Keratinocyte (primary cell): ENCODE results near the gene ATXN7. TPM values are rescaled to one million over a fixed set of nuclear protein-coding genes. Genes with fewer than 3 reads are reported as not detected.

Experiments used
- DNase-seq: peaks from one replicate; pipeline ENCODE4 v3.0.0-alpha.2; 2011; ENCODE audit warnings: low read depth, missing footprints, low spot score
- FAIRE-seq: peaks from 2 replicates; lab custom pipeline; 2011; peaks lifted over from hg19 to GRCh38; lab: Jason Lieb, UNC
- H2AFZ ChIP-seq: 2 replicates; pipeline ENCODE4 v1.6.0; 2012; ENCODE audit warnings: low read length, control low read depth, inconsistent platforms; ENCODE audit not compliant: control insufficient read depth
- H3K27ac ChIP-seq: 2 replicates; pipeline ENCODE4 v1.5.1; 2011; ENCODE audit warnings: low read length; ENCODE audit not compliant: control insufficient read depth, insufficient read depth
- H3K27me3 ChIP-seq: 3 replicates; pipeline ENCODE4 v1.6.0; 2011; ENCODE audit warnings: low read length; ENCODE audit not compliant: control insufficient read depth, insufficient read depth; ENCODE audit errors: extremely low read depth
- H3K36me3 ChIP-seq, 2 experiments: 2 replicates in 1 of 2; 3 replicates in 1 of 2; pipeline ENCODE4 v1.5.1; 2011; ENCODE audit warnings: low read length in 2 of 2, mild to moderate bottlenecking in 1 of 2; ENCODE audit not compliant: control insufficient read depth in 2 of 2, insufficient read depth in 2 of 2; ENCODE audit errors: extremely low read depth in 1 of 2
- H3K4me1 ChIP-seq: 3 replicates; pipeline ENCODE4 v1.5.1; 2011; ENCODE audit warnings: low read length; ENCODE audit not compliant: control insufficient read depth, insufficient read depth; ENCODE audit errors: extremely low read depth
- H3K4me2 ChIP-seq: 3 replicates; pipeline ENCODE4 v1.6.0; 2011; ENCODE audit warnings: low read depth, low read length; ENCODE audit not compliant: control insufficient read depth, insufficient read depth; ENCODE audit errors: extremely low read depth
- H3K4me3 ChIP-seq, 3 experiments: fragments of 200-600 bp in 1 of 3; sonication (generic) in 1 of 3; 2 replicates in 2 of 3; 3 replicates in 1 of 3; pipeline ENCODE4 v1.5.1; 2011 to 2016; ENCODE audit warnings: low read length in 3 of 3, mild to moderate bottlenecking in 3 of 3, control low read depth in 2 of 3, inconsistent platforms in 1 of 3, low read depth in 1 of 3, mixed read lengths in 1 of 3, mixed run types in 1 of 3, moderate library complexity in 1 of 3; ENCODE audit not compliant: control insufficient read depth in 2 of 3, insufficient read depth in 2 of 3; ENCODE audit errors: extremely low read depth in 1 of 3
- H3K79me2 ChIP-seq: 2 replicates; pipeline ENCODE4 v1.6.0; 2012; ENCODE audit warnings: low read length; ENCODE audit not compliant: control insufficient read depth, insufficient read depth
- H3K9ac ChIP-seq: 3 replicates; pipeline ENCODE4 v1.6.0; 2011; ENCODE audit warnings: low read length; ENCODE audit not compliant: control insufficient read depth, insufficient read depth; ENCODE audit errors: extremely low read depth
- H3K9me1 ChIP-seq: 3 replicates; pipeline ENCODE4 v1.6.0; 2011; ENCODE audit warnings: low read length; ENCODE audit not compliant: control insufficient read depth, insufficient read depth; ENCODE audit errors: extremely low read depth
- H3K9me3 ChIP-seq: 2 replicates; pipeline ENCODE4 v1.5.1; 2012; ENCODE audit warnings: low read depth, low read length; ENCODE audit not compliant: control insufficient read depth
- H4K20me1 ChIP-seq: 3 replicates; pipeline ENCODE4 v1.6.0; 2011; ENCODE audit warnings: low read length; ENCODE audit not compliant: control insufficient read depth, insufficient read depth; ENCODE audit errors: extremely low read depth
- EZH2 ChIP-seq: IDR thresholded peaks from one replicate; pipeline ENCODE4 v1.6.1; 2012; ENCODE audit warnings: inconsistent platforms, mild to moderate bottlenecking, low read length, moderate library complexity
- dilution Hi-C: fragments of 300-500 bp; cut with MboI; formaldehyde crosslinking; loops from one replicate; pipeline ENCODE4 v1.7.0; 2020; ENCODE audit warnings: low sequenced_read_pairs; ENCODE audit not compliant: extremely low pct_ligation_motif_present
- polyA plus RNA-seq, 5 experiments: library from polyadenylated mRNA; depleted of rRNA in 3 of 5; stranded (reverse) in 3 of 5; stranded (forward) in 1 of 5; unstranded in 1 of 5; fragments of >200 nt; gene quantifications; 1 replicate in 1 of 5; 2 replicates in 3 of 5; 3 replicates in 1 of 5; pipeline versions ENCODE4 v1.2.1 to v1.2.3, GENCODE V29; 2011 to 2012; ENCODE audit warnings: missing spikeins in 2 of 5, low read depth in 1 of 5, low replicate concordance in 1 of 5
- small RNA-seq, 3 experiments: library from RNA; depleted of rRNA; stranded (forward); fragments of <200 nt; gene quantifications; one replicate each; pipeline ENCODE3, GENCODE V24; 2012; ENCODE audit warnings: low read depth in 3 of 3, low replicate concordance in 1 of 3; ENCODE audit not compliant: insufficient read length in 3 of 3
- TF ChIP-seq, protein P1 (sequence below), 3 experiments: IDR thresholded peaks in 1 of 3; conservative IDR thresholded peaks in 1 of 3; optimal IDR thresholded peaks in 1 of 3; 2 replicates in 2 of 3; 3 replicates in 1 of 3; pipeline versions ENCODE3 to v1.5.1; 2011; ENCODE audit warnings: low read length in 3 of 3, mild to moderate bottlenecking in 3 of 3, moderate library complexity in 2 of 3, control low read depth in 1 of 3, inconsistent platforms in 1 of 3; ENCODE audit not compliant: insufficient read depth in 2 of 3; ENCODE audit errors: extremely low read depth in 1 of 3

The ATXN7 gene
- polyA plus RNA-seq, 1 donor (not counting 4 experiments of a cell fraction or from before 2014, with no cell fraction given): 8.8 TPM

DNA sequence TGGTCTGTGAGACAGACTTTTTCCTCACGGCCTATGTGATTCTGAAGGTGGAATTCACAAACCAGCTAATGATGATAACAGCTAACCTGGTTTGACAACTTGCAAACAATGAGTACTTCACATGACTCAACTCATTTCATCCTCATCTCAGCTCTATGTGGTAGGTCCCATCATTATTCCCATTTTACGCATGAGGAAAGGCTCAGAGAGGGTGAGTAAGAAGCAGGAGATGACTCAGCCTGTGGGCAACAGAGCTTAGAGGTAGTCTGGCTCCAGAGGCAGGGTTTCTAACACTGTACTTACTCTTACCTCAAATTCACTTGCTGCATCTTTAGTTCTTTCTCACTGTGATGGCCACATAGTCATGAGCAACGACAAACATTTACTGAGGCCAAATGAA, 185.5 kb downstream of the ATXN7 start:
- Histone ChIP-seq H3K4me2 (peak overlapping the region; percentile 25), H3K4me1 (peaks cover 14% of the 10 kb centered on the region), H3K79me2 (no peaks in the 10 kb centered on the region), H3K9me3 (no peaks in the 10 kb centered on the region), H3K9ac (no peak overlapping the region), H3K9me1 (no peaks in the 10 kb centered on the region), H3K27me3 (no peaks in the 10 kb centered on the region), H3K4me3 (peak overlapping the region in 1 of 3 experiments; percentile 24), H3K36me3 (no peaks in the 10 kb centered on the region), H4K20me1 (no peaks in the 10 kb centered on the region), H3K27ac (no peak overlapping the region), H2AFZ (no peak overlapping the region)
- DNase-seq: peak; percentile 72
- peak; percentile 61 for FAIRE-seq
- TF ChIP-seq, protein P1, sequence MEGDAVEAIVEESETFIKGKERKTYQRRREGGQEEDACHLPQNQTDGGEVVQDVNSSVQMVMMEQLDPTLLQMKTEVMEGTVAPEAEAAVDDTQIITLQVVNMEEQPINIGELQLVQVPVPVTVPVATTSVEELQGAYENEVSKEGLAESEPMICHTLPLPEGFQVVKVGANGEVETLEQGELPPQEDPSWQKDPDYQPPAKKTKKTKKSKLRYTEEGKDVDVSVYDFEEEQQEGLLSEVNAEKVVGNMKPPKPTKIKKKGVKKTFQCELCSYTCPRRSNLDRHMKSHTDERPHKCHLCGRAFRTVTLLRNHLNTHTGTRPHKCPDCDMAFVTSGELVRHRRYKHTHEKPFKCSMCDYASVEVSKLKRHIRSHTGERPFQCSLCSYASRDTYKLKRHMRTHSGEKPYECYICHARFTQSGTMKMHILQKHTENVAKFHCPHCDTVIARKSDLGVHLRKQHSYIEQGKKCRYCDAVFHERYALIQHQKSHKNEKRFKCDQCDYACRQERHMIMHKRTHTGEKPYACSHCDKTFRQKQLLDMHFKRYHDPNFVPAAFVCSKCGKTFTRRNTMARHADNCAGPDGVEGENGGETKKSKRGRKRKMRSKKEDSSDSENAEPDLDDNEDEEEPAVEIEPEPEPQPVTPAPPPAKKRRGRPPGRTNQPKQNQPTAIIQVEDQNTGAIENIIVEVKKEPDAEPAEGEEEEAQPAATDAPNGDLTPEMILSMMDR (optimal IDR thresholded peaks at IDR 0.05 in 1 of 3, IDR thresholded peaks at IDR 0.05 in 1 of 3, conservative IDR thresholded peaks at IDR 0.05 in 1 of 3; ENCODE audit: extremely low read depth in 1 of 3, insufficient read depth in 2 of 3, low read length in 3 of 3): no peak
- no peak for TF ChIP-seq EZH2
- dilution Hi-C loops: no loop called here

DNA sequence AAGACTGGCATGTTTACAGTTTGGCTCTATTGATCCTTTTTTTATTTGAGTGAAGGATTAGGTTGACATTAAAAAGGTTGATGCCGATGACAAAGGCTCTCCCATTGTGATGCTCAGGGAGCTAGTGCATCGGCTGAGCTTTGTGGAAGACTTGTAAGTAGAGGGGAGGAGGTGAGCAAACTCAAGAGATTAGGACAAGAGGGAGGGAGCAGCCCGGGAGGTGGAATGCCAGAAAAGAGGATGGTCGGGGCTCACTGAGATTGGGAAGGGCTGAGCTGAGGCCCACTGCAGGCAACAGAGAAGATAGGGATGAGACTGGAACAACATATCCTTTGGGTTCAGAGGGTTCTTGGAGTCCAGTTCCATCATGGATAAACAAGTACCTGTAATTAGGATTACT, 186.2 kb downstream of the ATXN7 start:
- Histone ChIP-seq H3K9me1 (no peaks in the 10 kb centered on the region), H3K4me3 (no peak overlapping the region), H3K36me3 (no peaks in the 10 kb centered on the region), H2AFZ (no peak overlapping the region), H4K20me1 (no peaks in the 10 kb centered on the region), H3K27me3 (no peaks in the 10 kb centered on the region), H3K9ac (no peak overlapping the region), H3K27ac (no peak overlapping the region), H3K4me2 (no peak overlapping the region), H3K4me1 (peaks cover 14% of the 10 kb centered on the region), H3K79me2 (no peaks in the 10 kb centered on the region), H3K9me3 (no peaks in the 10 kb centered on the region)
- TF ChIP-seq, protein P1 (optimal IDR thresholded peaks at IDR 0.05 in 1 of 3, IDR thresholded peaks at IDR 0.05 in 1 of 3, conservative IDR thresholded peaks at IDR 0.05 in 1 of 3; ENCODE audit: extremely low read depth in 1 of 3, insufficient read depth in 2 of 3, low read length in 3 of 3): no peak
- no peak for TF ChIP-seq EZH2
- dilution Hi-C loops: no loop called here
- no peak for FAIRE-seq
- no peak for DNase-seq

Small RNA genes lying within 50 kb of the gene (small RNA-seq; reads per million reads assigned to genes)
- 0 reads per million in 3 experiments for gene SCAANT1

Other genes starting within 250 kb of the ATXN7 start
- not detected in 3 replicates for gene SNTN, start 211.2 kb upstream of the ATXN7 start, polyA plus RNA-seq
- not detected in 3 replicates for gene C3orf49, start 44.6 kb upstream of the ATXN7 start, polyA plus RNA-seq
- 64.3 to 131 TPM (median 85.5 TPM) in 3 replicates for gene THOC7, start 62 bp upstream of the ATXN7 start, polyA plus RNA-seq
- gene SCAANT1, start 48.5 kb downstream of the ATXN7 start, polyA plus RNA-seq: not detected in 3 replicates
- gene PSMD6, start 159.6 kb downstream of the ATXN7 start, polyA plus RNA-seq: 64.8 to 100 TPM (median 95.2 TPM) in 3 replicates